Prostate gland (tissue), 2 donors: Measurements from ENCODE around the gene DNAJB12.

Experiments used
- POLR2A ChIP-seq: fragments of 450-650 bp; IDR thresholded peaks from one replicate; pipeline ENCODE4 v1.6.1; 2016; ENCODE audit warnings: antibody characterized with exemption, mild to moderate bottlenecking
- POLR2AphosphoS5 ChIP-seq: sonication (generic); formaldehyde crosslinking; IDR thresholded peaks from one replicate; pipeline ENCODE4 v1.6.1; 2017; ENCODE audit warnings: antibody characterized with exemption
- TF ChIP-seq, protein P1 (sequence below), 4 experiments: fragments of 200-600 bp in 2 of 4; fragments of 450-650 bp in 2 of 4; sonication (generic) in 2 of 4; IDR thresholded peaks; 1 replicate in 3 of 4; 2 replicates in 1 of 4; pipeline ENCODE4 v1.5.1; 2016 to 2019; ENCODE audit warnings: antibody characterized with exemption in 4 of 4, mild to moderate bottlenecking in 2 of 4, moderate library complexity in 2 of 4

DNA sequence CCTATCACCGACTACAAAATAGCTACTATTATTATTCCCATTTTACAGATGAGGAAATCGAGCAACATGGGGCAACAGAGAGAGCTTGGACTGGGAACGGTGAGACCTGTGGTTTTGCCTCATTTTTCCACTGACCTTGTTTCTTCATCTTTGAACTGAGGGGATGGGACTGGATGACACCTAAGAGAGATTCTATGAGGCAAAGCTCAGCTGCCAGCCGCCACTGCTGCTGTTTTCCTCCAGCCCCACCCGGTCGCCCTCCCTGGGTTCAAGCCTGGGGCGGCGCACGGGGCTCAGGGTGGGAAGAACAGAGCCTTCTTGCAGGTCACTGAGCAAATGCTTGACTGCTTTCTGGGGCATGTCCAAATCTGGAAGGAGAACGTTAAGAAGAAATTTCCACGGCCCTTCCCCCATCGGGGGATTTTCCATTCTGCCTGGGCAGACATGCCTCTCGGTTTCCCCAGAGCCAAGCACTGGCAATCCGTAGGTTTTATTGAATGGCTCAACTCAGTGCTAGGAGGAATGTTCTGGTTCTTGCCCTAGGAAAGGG lies 68.7 kb downstream of the DNAJB12 start:
- TF ChIP-seq, protein P1, sequence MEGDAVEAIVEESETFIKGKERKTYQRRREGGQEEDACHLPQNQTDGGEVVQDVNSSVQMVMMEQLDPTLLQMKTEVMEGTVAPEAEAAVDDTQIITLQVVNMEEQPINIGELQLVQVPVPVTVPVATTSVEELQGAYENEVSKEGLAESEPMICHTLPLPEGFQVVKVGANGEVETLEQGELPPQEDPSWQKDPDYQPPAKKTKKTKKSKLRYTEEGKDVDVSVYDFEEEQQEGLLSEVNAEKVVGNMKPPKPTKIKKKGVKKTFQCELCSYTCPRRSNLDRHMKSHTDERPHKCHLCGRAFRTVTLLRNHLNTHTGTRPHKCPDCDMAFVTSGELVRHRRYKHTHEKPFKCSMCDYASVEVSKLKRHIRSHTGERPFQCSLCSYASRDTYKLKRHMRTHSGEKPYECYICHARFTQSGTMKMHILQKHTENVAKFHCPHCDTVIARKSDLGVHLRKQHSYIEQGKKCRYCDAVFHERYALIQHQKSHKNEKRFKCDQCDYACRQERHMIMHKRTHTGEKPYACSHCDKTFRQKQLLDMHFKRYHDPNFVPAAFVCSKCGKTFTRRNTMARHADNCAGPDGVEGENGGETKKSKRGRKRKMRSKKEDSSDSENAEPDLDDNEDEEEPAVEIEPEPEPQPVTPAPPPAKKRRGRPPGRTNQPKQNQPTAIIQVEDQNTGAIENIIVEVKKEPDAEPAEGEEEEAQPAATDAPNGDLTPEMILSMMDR (IDR thresholded peaks at IDR 0.05) = no peak
- no peak for TF ChIP-seq POLR2AphosphoS5
- TF ChIP-seq POLR2A = no peak
